ENCODE data around the gene FXYD4.
"Not testable (repeated sequence)": the region's sequence is repeated elsewhere in the genome, so short reads cannot be mapped to it uniquely, and the experiment has no call there.

The FXYD4 gene

DNA sequence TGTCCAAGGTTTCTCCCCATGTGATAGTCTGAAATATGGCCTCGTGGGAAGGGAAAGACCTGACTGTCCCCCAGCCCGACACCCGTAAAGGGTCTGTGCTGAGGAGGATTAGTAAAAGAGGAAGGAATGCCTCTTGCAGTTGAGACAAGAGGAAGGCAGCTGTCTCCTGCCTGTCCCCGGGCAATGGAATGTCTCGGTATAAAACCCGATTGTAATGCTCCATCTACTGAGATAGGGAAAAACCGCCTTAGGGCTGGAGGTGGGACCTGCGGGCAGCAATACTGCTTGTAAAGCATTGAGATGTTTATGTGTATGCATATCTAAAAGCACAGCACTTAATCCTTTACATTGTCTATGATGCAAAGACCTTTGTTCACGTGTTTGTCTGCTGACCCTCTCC lies 33.9 kb upstream of the FXYD4 start:
- H3K36me3 ChIP-seq (ENCODE audit: insufficient read depth, low read length); H3K9me3 ChIP-seq (ENCODE audit: control insufficient read depth, insufficient read depth, low read length); H3K9ac ChIP-seq (ENCODE audit: low read depth, low read length): not testable (repeated sequence)
- H3K4me1 ChIP-seq (ENCODE audit: insufficient read depth, low read length), result peaks cover 28% of the 10 kb centered on the region

DNA sequence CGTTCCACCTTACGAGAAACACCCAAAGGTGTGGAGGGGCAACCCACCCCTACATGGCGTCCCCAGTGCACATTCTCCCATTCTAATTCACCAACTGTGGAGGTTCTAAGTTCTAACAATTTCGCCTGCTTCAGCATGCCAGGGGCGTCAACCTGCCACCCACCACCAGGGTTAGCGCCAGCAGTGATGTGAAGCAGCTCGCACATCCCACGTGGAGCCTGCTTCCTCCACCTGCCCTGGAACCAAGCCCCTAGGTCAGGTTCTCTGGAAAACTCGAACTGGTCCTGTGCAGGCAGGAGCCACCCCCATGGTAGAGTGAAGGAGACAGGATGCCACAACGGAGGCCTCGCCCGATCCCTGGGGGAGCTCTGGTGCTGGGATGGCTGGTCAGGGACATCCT lies 33.3 kb upstream of the FXYD4 start:
- H3K36me3 ChIP-seq (ENCODE audit: insufficient read depth, low read length), result no peaks in the 10 kb centered on the region
- H3K9me3 ChIP-seq (ENCODE audit: control insufficient read depth, insufficient read depth, low read length), result no peaks in the 10 kb centered on the region
- H3K4me1 ChIP-seq (ENCODE audit: insufficient read depth, low read length), result peaks cover 23% of the 10 kb centered on the region
- H3K9ac ChIP-seq (ENCODE audit: low read depth, low read length), result no peak overlapping the region

DNA sequence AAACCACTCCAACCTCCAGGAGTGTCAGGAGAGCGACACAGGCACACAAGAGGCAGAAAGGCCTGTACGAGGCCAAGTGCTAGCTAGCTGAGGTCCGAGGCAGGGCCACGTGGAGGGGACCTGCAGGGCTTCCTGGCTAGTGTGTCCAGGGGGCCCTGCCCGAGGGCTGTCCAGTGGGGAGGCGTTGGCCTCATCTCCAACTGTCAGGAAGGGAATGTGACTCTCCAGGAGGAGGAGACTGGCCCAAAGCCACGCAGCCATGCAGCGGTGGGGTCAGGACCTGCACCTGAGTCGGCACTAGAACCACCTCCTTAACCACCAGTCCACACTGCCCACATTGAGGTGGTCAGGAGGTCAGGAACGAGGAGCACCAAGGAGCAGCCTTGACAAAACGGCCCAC lies 32.3 kb upstream of the FXYD4 start:
- no peaks in the 10 kb centered on the region for H3K9me3 ChIP-seq (ENCODE audit: control insufficient read depth, insufficient read depth, low read length)
- H3K9ac ChIP-seq (ENCODE audit: low read depth, low read length), result no peak overlapping the region
- peaks cover 23% of the 10 kb centered on the region for H3K4me1 ChIP-seq (ENCODE audit: insufficient read depth, low read length)
- no peaks in the 10 kb centered on the region for H3K36me3 ChIP-seq (ENCODE audit: insufficient read depth, low read length)

DNA sequence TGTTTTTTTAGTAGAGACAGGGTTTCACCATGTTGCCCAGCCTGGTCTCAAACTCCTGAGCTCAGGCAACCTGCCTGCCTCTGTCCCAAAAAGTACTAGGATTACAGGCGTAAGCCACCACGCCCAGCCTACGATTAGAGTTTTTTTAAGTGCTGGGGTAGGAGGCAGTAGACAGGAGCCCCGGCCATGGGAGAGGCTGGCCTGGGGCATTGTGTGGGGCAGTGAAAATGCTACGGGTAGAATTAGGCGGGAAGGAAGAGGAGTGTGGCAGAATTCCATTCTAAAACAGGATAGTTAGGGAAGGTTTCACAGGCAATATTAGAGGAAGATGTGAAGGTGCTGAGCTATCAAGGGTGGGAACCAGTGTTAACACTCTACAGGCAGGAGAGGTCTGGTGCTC lies 31.3 kb upstream of the FXYD4 start:
- Histone ChIP-seq H3K4me1 (ENCODE audit: insufficient read depth, low read length) (peaks cover 23% of the 10 kb centered on the region), H3K36me3 (ENCODE audit: insufficient read depth, low read length) (no peaks in the 10 kb centered on the region), H3K9me3 (ENCODE audit: control insufficient read depth, insufficient read depth, low read length) (no peaks in the 10 kb centered on the region), H3K9ac (ENCODE audit: low read depth, low read length) (no peak overlapping the region)

DNA sequence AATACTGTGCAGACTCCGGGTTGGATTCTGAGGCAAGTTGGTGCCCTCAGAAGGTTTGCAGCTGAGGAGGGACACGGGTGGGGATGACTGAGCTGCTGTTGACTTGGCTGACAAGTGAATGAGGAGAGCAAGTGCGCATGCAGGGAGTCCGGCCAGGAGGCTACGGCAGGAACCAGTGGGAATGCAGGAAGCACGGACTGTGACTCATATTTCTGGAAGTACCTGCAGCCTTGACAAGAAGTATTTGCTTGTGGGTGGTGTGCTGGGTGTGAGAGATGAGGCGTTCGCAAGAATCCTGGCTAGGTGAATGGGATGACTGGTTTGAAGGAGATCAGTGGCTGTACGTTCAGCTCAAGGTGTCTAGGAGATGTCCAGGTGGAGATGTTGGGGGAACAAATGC lies 30.8 kb upstream of the FXYD4 start:
- peaks cover 23% of the 10 kb centered on the region for H3K4me1 ChIP-seq (ENCODE audit: insufficient read depth, low read length)

GRCh38 chr10:43341450-43341849 lies 30.0 kb upstream of the FXYD4 start:
- Histone ChIP-seq H3K36me3 (ENCODE audit: insufficient read depth, low read length) (no peaks in the 10 kb centered on the region), H3K9ac (ENCODE audit: low read depth, low read length) (no peak overlapping the region), H3K4me1 (ENCODE audit: insufficient read depth, low read length) (peaks cover 22% of the 10 kb centered on the region), H3K9me3 (ENCODE audit: control insufficient read depth, insufficient read depth, low read length) (no peaks in the 10 kb centered on the region)

More for the DNA sequence above, 30.8 kb upstream of the FXYD4 start:
- no peak overlapping the region for H3K9ac ChIP-seq (ENCODE audit: low read depth, low read length)
- no peaks in the 10 kb centered on the region for H3K36me3 ChIP-seq (ENCODE audit: insufficient read depth, low read length)
- no peaks in the 10 kb centered on the region for H3K9me3 ChIP-seq (ENCODE audit: control insufficient read depth, insufficient read depth, low read length)

GRCh38 chr10:43342279-43343125 lies 28.9 kb upstream of the FXYD4 start:
- Histone ChIP-seq H3K4me1 (ENCODE audit: insufficient read depth, low read length) (peaks cover 15% of the 10 kb centered on the region), H3K9ac (ENCODE audit: low read depth, low read length) (no peak overlapping the region), H3K9me3 (ENCODE audit: control insufficient read depth, insufficient read depth, low read length) (no peaks in the 10 kb centered on the region), H3K36me3 (ENCODE audit: insufficient read depth, low read length) (no peaks in the 10 kb centered on the region)

GRCh38 chr10:43343126-43343525 lies 28.3 kb upstream of the FXYD4 start:
- Histone ChIP-seq H3K4me1 (ENCODE audit: insufficient read depth, low read length) (peaks cover 16% of the 10 kb centered on the region), H3K9ac (ENCODE audit: low read depth, low read length) (no peak overlapping the region), H3K36me3 (ENCODE audit: insufficient read depth, low read length) (no peaks in the 10 kb centered on the region), H3K9me3 (ENCODE audit: control insufficient read depth, insufficient read depth, low read length) (no peaks in the 10 kb centered on the region)

- Histone ChIP-seq H3K36me3 (ENCODE audit: insufficient read depth, low read length) (no peaks in the 10 kb centered on the region), H3K9ac (ENCODE audit: low read depth, low read length) (no peak overlapping the region), H3K9me3 (ENCODE audit: control insufficient read depth, insufficient read depth, low read length) (no peaks in the 10 kb centered on the region), H3K4me1 (ENCODE audit: insufficient read depth, low read length) (peaks cover 8% of the 10 kb centered on the region)
These were observed 27.4 kb upstream of the FXYD4 start for GRCh38 chr10:43344051-43344450.

DNA sequence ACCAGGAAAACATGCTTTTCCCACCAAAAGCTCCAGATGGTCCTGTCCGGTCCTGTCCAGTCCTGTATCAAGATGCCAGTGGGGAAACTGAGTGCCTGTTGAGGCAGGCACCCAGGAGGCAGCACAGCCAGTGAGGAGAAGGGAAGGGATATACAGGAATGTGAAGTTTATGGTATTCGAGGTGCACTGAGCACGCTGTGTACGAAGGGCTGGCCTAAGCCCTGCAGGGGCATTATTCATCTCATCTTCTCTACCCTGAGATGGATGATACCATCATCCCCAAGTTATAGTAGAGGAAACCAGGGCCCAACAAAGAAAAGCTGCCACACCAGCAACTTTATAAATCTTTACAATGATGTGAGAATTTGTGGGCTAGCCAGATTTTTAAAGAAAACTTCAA lies 23.4 kb upstream of the FXYD4 start:
- H3K36me3 ChIP-seq (ENCODE audit: insufficient read depth, low read length), result no peaks in the 10 kb centered on the region
- peaks cover 6% of the 10 kb centered on the region for H3K4me1 ChIP-seq (ENCODE audit: insufficient read depth, low read length)
- no peaks in the 10 kb centered on the region for H3K9me3 ChIP-seq (ENCODE audit: control insufficient read depth, insufficient read depth, low read length)
- no peak overlapping the region for H3K9ac ChIP-seq (ENCODE audit: low read depth, low read length)

GRCh38 chr10:43348511-43349312 lies 22.7 kb upstream of the FXYD4 start:
- no peaks in the 10 kb centered on the region for H3K36me3 ChIP-seq (ENCODE audit: insufficient read depth, low read length)
- H3K4me1 ChIP-seq (ENCODE audit: insufficient read depth, low read length), result peaks cover 10% of the 10 kb centered on the region
- no peak overlapping the region for H3K9ac ChIP-seq (ENCODE audit: low read depth, low read length)
- no peaks in the 10 kb centered on the region for H3K9me3 ChIP-seq (ENCODE audit: control insufficient read depth, insufficient read depth, low read length)

GRCh38 chr10:43350156-43350555 lies 21.3 kb upstream of the FXYD4 start:
- peaks cover 16% of the 10 kb centered on the region for H3K4me1 ChIP-seq (ENCODE audit: insufficient read depth, low read length)
- no peak overlapping the region for H3K9ac ChIP-seq (ENCODE audit: low read depth, low read length)
- H3K9me3 ChIP-seq (ENCODE audit: control insufficient read depth, insufficient read depth, low read length), result no peaks in the 10 kb centered on the region
- no peaks in the 10 kb centered on the region for H3K36me3 ChIP-seq (ENCODE audit: insufficient read depth, low read length)

- no peaks in the 10 kb centered on the region for H3K36me3 ChIP-seq (ENCODE audit: insufficient read depth, low read length)
- H3K9me3 ChIP-seq (ENCODE audit: control insufficient read depth, insufficient read depth, low read length), result no peaks in the 10 kb centered on the region
- peaks cover 18% of the 10 kb centered on the region for H3K4me1 ChIP-seq (ENCODE audit: insufficient read depth, low read length)
- no peak overlapping the region for H3K9ac ChIP-seq (ENCODE audit: low read depth, low read length)
These were observed 20.8 kb upstream of the FXYD4 start for GRCh38 chr10:43350686-43351085.

DNA sequence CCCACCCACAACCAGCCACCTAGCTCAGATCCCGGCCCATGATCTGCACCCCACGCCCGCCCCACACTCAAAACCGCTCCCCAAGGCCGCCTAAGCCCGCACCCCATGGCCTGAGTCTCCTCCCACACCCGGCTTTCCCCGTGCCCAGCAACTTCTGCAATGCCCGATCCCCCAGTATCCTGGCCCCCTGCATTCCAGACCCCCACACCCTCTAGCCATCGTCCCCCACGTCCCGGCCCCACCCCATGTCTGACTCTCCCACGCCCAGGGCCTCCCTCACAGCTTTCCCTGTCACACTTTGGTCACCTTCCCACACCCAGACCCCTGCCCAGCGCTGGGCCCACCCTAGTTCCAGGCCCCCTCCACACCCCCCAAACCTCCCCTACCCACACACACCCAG lies 20.1 kb upstream of the FXYD4 start:
- no peaks in the 10 kb centered on the region for H3K36me3 ChIP-seq (ENCODE audit: insufficient read depth, low read length)
- no peaks in the 10 kb centered on the region for H3K9me3 ChIP-seq (ENCODE audit: control insufficient read depth, insufficient read depth, low read length)
- H3K9ac ChIP-seq (ENCODE audit: low read depth, low read length), result no peak overlapping the region
- H3K4me1 ChIP-seq (ENCODE audit: insufficient read depth, low read length), result peaks cover 23% of the 10 kb centered on the region

DNA sequence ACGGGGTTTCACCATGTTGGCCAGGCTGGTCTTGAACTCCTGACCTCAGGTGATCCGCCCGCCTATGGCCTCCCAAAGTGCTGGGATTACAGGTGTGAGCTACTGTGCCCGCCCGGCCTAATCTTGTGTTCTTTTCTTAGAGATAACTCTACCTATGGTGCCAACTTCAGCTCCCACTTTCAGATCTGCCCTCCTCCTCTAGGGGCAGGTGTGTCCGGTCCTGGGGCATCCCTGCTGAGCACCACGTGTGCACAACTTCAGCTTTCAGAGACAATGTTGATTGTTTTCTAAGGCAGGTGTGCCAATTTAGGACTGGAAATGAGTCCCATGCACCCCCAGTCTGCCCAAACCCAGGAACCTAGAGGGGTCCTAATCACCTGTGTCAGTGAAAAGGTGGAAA lies 18.5 kb upstream of the FXYD4 start:
- peaks cover 21% of the 10 kb centered on the region for H3K4me1 ChIP-seq (ENCODE audit: insufficient read depth, low read length)
- no peaks in the 10 kb centered on the region for H3K36me3 ChIP-seq (ENCODE audit: insufficient read depth, low read length)
- no peaks in the 10 kb centered on the region for H3K9me3 ChIP-seq (ENCODE audit: control insufficient read depth, insufficient read depth, low read length)
- H3K9ac ChIP-seq (ENCODE audit: low read depth, low read length), result no peak overlapping the region

All from ES-I3 (cell line).